Measurements from ENCODE around the gene TTN.

- TF ChIP-seq CTCF (IDR thresholded peaks at IDR 0.05) (no peak), EZH2 (IDR thresholded peaks at IDR 0.05) (no peak)
Observed at GRCh38 chr2:178482437-178482836, 324.8 kb downstream of the TTN start.
